Gastrocnemius medialis (tissue), 4 donors: ENCODE data around the gene CERS6.

ENCODE experiments used
- POLR2A ChIP-seq, 2 donors: fragments of 450-650 bp; IDR thresholded peaks; one replicate each; pipeline ENCODE4 v1.6.1; 2017; ENCODE audit warnings: antibody characterized with exemption in 2 of 2, mild to moderate bottlenecking in 2 of 2, moderate library complexity in 2 of 2
- TF ChIP-seq, protein P1 (sequence below), 5 experiments: fragments of 450-650 bp in 3 of 5; fragments of 200-600 bp in 2 of 5; sonication (generic) in 2 of 5; IDR thresholded peaks in 4 of 5; conservative IDR thresholded peaks in 1 of 5; 1 replicate in 4 of 5; 2 replicates in 1 of 5; pipeline ENCODE4 v1.5.1; 2016 to 2019; ENCODE audit warnings: antibody characterized with exemption in 5 of 5, mild to moderate bottlenecking in 3 of 5, moderate library complexity in 3 of 5

DNA sequence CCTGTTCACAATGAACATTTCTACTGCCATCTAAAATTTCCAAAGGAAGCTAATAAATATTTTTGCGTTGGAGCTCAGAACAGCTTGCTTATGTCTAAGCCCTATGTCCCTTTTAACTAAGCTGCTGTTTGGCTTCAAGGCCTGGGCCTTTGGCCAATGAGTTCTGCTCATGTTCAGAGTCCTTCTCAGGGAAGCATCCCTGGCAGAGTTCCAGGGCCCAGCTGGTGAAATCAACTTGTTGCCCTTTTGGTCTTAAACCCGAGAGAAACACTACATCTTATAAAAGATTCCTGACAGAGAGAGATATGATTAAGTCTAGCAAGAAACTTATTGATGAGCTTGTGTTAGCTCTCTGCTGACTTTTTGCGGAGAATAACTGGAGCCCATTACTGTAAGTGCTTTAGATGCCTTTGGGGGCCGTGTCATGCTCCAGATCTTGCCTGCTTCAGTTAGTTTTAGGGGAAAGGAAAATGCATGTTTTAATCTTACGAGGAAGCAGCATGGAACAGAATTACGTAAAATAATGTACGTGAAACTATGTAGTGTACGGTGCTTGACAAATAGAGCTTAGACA, 243.9 kb downstream of the CERS6 start:
- TF ChIP-seq, protein P1, sequence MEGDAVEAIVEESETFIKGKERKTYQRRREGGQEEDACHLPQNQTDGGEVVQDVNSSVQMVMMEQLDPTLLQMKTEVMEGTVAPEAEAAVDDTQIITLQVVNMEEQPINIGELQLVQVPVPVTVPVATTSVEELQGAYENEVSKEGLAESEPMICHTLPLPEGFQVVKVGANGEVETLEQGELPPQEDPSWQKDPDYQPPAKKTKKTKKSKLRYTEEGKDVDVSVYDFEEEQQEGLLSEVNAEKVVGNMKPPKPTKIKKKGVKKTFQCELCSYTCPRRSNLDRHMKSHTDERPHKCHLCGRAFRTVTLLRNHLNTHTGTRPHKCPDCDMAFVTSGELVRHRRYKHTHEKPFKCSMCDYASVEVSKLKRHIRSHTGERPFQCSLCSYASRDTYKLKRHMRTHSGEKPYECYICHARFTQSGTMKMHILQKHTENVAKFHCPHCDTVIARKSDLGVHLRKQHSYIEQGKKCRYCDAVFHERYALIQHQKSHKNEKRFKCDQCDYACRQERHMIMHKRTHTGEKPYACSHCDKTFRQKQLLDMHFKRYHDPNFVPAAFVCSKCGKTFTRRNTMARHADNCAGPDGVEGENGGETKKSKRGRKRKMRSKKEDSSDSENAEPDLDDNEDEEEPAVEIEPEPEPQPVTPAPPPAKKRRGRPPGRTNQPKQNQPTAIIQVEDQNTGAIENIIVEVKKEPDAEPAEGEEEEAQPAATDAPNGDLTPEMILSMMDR (IDR thresholded peaks at IDR 0.05 in 4 of 5, conservative IDR thresholded peaks at IDR 0.05 in 1 of 5), result no peak
- no peak for TF ChIP-seq POLR2A (IDR thresholded peaks at IDR 0.05)
